Testis (tissue), 3 donors: ENCODE results near the gene LZTS2. TPM values are rescaled to one million over a fixed set of nuclear protein-coding genes. Genes with fewer than 3 reads are reported as not detected.

ENCODE experiments used
- DNase-seq: peaks from one replicate; pipeline ENCODE4 v3.0.0-alpha.2; 2019
- H3K27ac ChIP-seq, 2 donors: fragments of 200-600 bp; sonication (generic); one replicate each; pipeline ENCODE4 v1.5.1; 2019
- H3K27me3 ChIP-seq: fragments of 200-600 bp; sonication (generic); one replicate; pipeline ENCODE4 v1.5.1; 2019
- H3K36me3 ChIP-seq: fragments of 200-600 bp; sonication (generic); one replicate; pipeline ENCODE4 v1.5.1; 2017; ENCODE audit warnings: low read depth; ENCODE audit errors: missing control alignments
- H3K4me1 ChIP-seq: fragments of 200-600 bp; sonication (generic); one replicate; pipeline ENCODE4 v1.5.1; 2019
- H3K4me3 ChIP-seq, 2 donors: fragments of 200-600 bp; sonication (generic); one replicate each; pipeline ENCODE4 v1.5.1; 2017 to 2019
- H3K9me3 ChIP-seq: fragments of 200-600 bp; sonication (generic); one replicate; pipeline ENCODE4 v1.5.1; 2017
- CTCF ChIP-seq, 3 experiments: fragments of 450-650 bp in 2 of 3; fragments of 200-600 bp in 1 of 3; sonication (generic) in 1 of 3; IDR thresholded peaks; one replicate each; pipeline ENCODE4 v1.5.1; 2016 to 2019; ENCODE audit warnings: antibody characterized with exemption in 3 of 3, mild to moderate bottlenecking in 2 of 3, moderate library complexity in 1 of 3
- POLR2A ChIP-seq: fragments of 450-650 bp; IDR thresholded peaks from one replicate; pipeline ENCODE4 v1.6.1; 2017; ENCODE audit warnings: antibody characterized with exemption, mild to moderate bottlenecking, moderate library complexity
- WGBS, 2 donors: methylation state at CpG; one replicate each; pipeline ENCODE4 v1.1.5; 2018; 5-methylcytosine and 5-hydroxymethylcytosine counted together
- intact Hi-C: fragments of 100-400 bp; cut with DNase I; formaldehyde crosslinking; loops from one replicate; pipeline ENCODE4 v1.15.1; 2023; ENCODE audit warnings: low total_unique reads
- polyA plus RNA-seq: library from polyadenylated mRNA; stranded (reverse); fragments of 350-450 nt; fragmentation: Illumina TruSeq; extraction: RNeasy Lipid Tissue Mini Kit (QIAGEN cat#74804); gene quantifications from one replicate; pipeline ENCODE4 v1.2.3, GENCODE V29; 2014; ENCODE audit warnings: low read depth, low replicate concordance; ENCODE audit not compliant: insufficient read depth
- total RNA-seq, 2 donors: library from RNA; depleted of rRNA; stranded (reverse); fragments of >200 nt; gene quantifications; one replicate each; pipeline ENCODE4 v1.2.3, GENCODE V29; 2016

The LZTS2 gene
- total and polyA plus RNA-seq, 3 donors from 2014 or later, result 65.9 to 158 (median 133) TPM

- Histone ChIP-seq H3K4me1 (peaks cover 9% of the 10 kb centered on the region), H3K36me3 (no peaks in the 10 kb centered on the region), H3K9me3 (no peaks in the 10 kb centered on the region), H3K27me3 (no peaks in the 10 kb centered on the region), H3K27ac (no peak overlapping the region), H3K4me3 (no peak overlapping the region)
- intact Hi-C loops, result no loop called here
- DNase-seq, result no peak
- WGBS, 2 donors, result 79 to 81% methylated on average over 10 of the region's 10 CpGs
- no peak for TF ChIP-seq POLR2A
- no peak for TF ChIP-seq CTCF (IDR thresholded peaks at IDR 0.05)
Observed at GRCh38 chr10:101020427-101021075, 20.9 kb downstream of the LZTS2 start.

GRCh38 chr10:101021239-101021638 is 21.6 kb downstream of the LZTS2 start:
- Histone ChIP-seq H3K36me3 (no peaks in the 10 kb centered on the region), H3K4me1 (peaks cover 9% of the 10 kb centered on the region), H3K4me3 (no peak overlapping the region), H3K27ac (no peak overlapping the region), H3K27me3 (no peaks in the 10 kb centered on the region), H3K9me3 (no peaks in the 10 kb centered on the region)
- intact Hi-C loops, result no loop called here
- DNase-seq, result no peak
- 85 to 94% methylated on average over 4 of the region's 4 CpGs for WGBS, 2 donors
- TF ChIP-seq CTCF (IDR thresholded peaks at IDR 0.05), result no peak
- TF ChIP-seq POLR2A, result no peak

- no peak for DNase-seq
- peaks cover 9% of the 10 kb centered on the region for H3K4me1 ChIP-seq
- H3K27me3 ChIP-seq, result no peaks in the 10 kb centered on the region
- 91 to 92% methylated on average over 11 of the region's 11 CpGs for WGBS, 2 donors
- TF ChIP-seq POLR2A (no peak), CTCF (IDR thresholded peaks at IDR 0.05) (no peak)
- intact Hi-C loops, result no loop called here
- no peak overlapping the region for H3K4me3 ChIP-seq
- no peaks in the 10 kb centered on the region for H3K9me3 ChIP-seq
- H3K36me3 ChIP-seq, result no peaks in the 10 kb centered on the region
- no peak overlapping the region for H3K27ac ChIP-seq
Observed at GRCh38 chr10:101021692-101022251, 22.2 kb downstream of the LZTS2 start.

GRCh38 chr10:101022967-101023705 is 23.5 kb downstream of the LZTS2 start:
- no peaks in the 10 kb centered on the region for H3K36me3 ChIP-seq
- peaks cover 9% of the 10 kb centered on the region for H3K4me1 ChIP-seq
- H3K27me3 ChIP-seq, result no peaks in the 10 kb centered on the region
- H3K4me3 ChIP-seq, result no peak overlapping the region
- WGBS, 2 donors, result 95 to 97% methylated on average over 14 to 15 of the region's 15 CpGs
- TF ChIP-seq CTCF (IDR thresholded peaks at IDR 0.05) (no peak), POLR2A (no peak)
- H3K27ac ChIP-seq, result no peak overlapping the region
- intact Hi-C loops, result no loop called here
- no peaks in the 10 kb centered on the region for H3K9me3 ChIP-seq
- DNase-seq, result no peak
